ENCODE measurements around the gene OLFML1.

- TF ChIP-seq POLR2A (IDR thresholded peaks at IDR 0.05): no peak
- TF ChIP-seq, protein P1, sequence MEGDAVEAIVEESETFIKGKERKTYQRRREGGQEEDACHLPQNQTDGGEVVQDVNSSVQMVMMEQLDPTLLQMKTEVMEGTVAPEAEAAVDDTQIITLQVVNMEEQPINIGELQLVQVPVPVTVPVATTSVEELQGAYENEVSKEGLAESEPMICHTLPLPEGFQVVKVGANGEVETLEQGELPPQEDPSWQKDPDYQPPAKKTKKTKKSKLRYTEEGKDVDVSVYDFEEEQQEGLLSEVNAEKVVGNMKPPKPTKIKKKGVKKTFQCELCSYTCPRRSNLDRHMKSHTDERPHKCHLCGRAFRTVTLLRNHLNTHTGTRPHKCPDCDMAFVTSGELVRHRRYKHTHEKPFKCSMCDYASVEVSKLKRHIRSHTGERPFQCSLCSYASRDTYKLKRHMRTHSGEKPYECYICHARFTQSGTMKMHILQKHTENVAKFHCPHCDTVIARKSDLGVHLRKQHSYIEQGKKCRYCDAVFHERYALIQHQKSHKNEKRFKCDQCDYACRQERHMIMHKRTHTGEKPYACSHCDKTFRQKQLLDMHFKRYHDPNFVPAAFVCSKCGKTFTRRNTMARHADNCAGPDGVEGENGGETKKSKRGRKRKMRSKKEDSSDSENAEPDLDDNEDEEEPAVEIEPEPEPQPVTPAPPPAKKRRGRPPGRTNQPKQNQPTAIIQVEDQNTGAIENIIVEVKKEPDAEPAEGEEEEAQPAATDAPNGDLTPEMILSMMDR (IDR thresholded peaks at IDR 0.05): no peak
Measured at GRCh38 chr11:7451520-7451919, 33.8 kb upstream of the OLFML1 start.

Data from breast epithelium (tissue), 3 donors.